ES-I3 (cell line): ENCODE data around the gene SMYD3.

Experiments
- H3K36me3 ChIP-seq: 2 replicates; pipeline ENCODE4 v1.6.1; 2013; ENCODE audit warnings: mild to moderate bottlenecking, low read length, control low read depth, moderate library complexity; ENCODE audit not compliant: insufficient read depth
- H3K4me1 ChIP-seq: 2 replicates; pipeline ENCODE4 v1.6.1; 2013; ENCODE audit warnings: mild to moderate bottlenecking, control low read depth, low read length; ENCODE audit not compliant: insufficient read depth
- H3K9ac ChIP-seq: 2 replicates; pipeline ENCODE4 v1.6.1; 2013; ENCODE audit warnings: low read depth, mild to moderate bottlenecking, low read length, moderate library complexity
- H3K9me3 ChIP-seq: 2 replicates; pipeline ENCODE4 v1.6.1; 2013; ENCODE audit warnings: mild to moderate bottlenecking, low read length, moderate library complexity; ENCODE audit not compliant: control insufficient read depth, insufficient read depth

Gene SMYD3

GRCh38 chr1:246278371-246278770 is 228.7 kb downstream of the SMYD3 start:
- Histone ChIP-seq H3K9me3 (no peaks in the 10 kb centered on the region), H3K9ac (no peak overlapping the region), H3K4me1 (no peaks in the 10 kb centered on the region), H3K36me3 (no peaks in the 10 kb centered on the region)

DNA sequence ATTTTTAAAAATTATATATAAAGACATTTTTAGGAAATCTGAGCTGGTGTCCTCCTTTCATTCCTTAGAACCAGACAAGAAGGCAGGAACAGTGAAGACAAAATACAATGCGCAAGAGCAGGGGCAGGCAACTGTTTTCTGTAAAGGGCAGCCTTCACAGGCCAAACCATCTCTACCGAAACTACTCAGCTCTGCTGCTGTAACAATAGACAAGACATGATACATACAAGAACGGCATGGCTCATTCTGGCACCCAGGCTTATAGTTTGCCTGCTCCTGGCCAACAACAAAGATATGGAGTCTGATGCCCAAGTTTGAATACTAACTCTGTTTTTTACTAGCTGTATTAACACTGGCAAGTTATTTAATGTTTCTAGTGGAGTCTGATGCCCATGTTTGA is 232.0 kb downstream of the SMYD3 start:
- H3K9ac ChIP-seq, result no peak overlapping the region
- no peaks in the 10 kb centered on the region for H3K4me1 ChIP-seq
- no peaks in the 10 kb centered on the region for H3K9me3 ChIP-seq
- H3K36me3 ChIP-seq, result no peaks in the 10 kb centered on the region

DNA sequence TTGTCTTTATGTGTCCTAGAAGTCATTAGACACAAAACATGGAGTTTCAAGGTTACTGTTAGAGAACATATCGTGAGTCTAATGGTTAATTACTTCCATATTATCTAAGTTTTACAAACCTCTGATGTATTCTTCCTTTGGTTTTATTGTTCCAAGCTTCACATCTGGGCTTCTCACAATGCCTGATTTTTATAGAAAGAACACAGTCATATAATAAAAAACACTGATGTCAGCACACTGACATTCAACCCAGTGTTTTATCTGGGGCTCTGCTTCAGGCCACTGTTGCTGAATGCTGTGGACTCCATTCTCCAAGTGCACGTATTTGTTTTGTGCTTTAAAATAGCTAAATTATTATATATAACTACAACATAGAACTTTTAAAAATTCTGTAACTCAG is 232.9 kb downstream of the SMYD3 start:
- H3K9me3 ChIP-seq, result no peaks in the 10 kb centered on the region
- no peaks in the 10 kb centered on the region for H3K4me1 ChIP-seq
- H3K36me3 ChIP-seq, result no peaks in the 10 kb centered on the region
- no peak overlapping the region for H3K9ac ChIP-seq

DNA sequence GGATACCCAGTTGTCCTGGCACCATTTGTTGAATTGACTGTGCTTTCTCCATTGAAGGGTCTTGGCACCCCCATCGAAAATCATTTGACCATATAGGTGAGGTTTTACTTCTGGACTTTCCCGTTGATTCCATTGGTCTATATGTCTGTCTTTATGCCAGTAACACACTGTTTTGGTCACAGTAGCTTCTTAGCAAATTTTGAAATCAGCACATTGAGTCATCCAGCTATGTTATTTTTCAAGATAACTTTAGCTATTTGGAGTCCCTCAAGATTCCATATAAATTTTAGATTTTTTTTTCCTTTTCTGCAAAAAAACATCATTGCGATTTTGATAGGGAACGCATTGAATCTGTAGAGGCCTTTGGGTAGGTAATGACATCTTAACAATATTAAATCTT is 235.6 kb downstream of the SMYD3 start:
- no peak overlapping the region for H3K9ac ChIP-seq
- no peaks in the 10 kb centered on the region for H3K36me3 ChIP-seq
- H3K9me3 ChIP-seq, result no peaks in the 10 kb centered on the region
- H3K4me1 ChIP-seq, result peaks cover 7% of the 10 kb centered on the region

GRCh38 chr1:246270236-246270635 is 236.8 kb downstream of the SMYD3 start:
- Histone ChIP-seq H3K36me3 (no peaks in the 10 kb centered on the region), H3K9me3 (no peaks in the 10 kb centered on the region), H3K4me1 (peaks cover 7% of the 10 kb centered on the region), H3K9ac (no peak overlapping the region)

- Histone ChIP-seq H3K4me1 (peaks cover 7% of the 10 kb centered on the region), H3K9me3 (no peaks in the 10 kb centered on the region), H3K36me3 (no peaks in the 10 kb centered on the region), H3K9ac (no peak overlapping the region)
Observed at GRCh38 chr1:246269466-246269865, 237.6 kb downstream of the SMYD3 start.

- Histone ChIP-seq H3K36me3 (no peaks in the 10 kb centered on the region), H3K9me3 (no peaks in the 10 kb centered on the region), H3K4me1 (peaks cover 7% of the 10 kb centered on the region), H3K9ac (no peak overlapping the region)
Observed at GRCh38 chr1:246267896-246268295, 239.2 kb downstream of the SMYD3 start.

GRCh38 chr1:246267426-246267825 is 239.7 kb downstream of the SMYD3 start:
- Histone ChIP-seq H3K4me1 (peaks cover 7% of the 10 kb centered on the region), H3K9me3 (no peaks in the 10 kb centered on the region), H3K9ac (no peak overlapping the region), H3K36me3 (no peaks in the 10 kb centered on the region)

GRCh38 chr1:246265481-246265880 is 241.6 kb downstream of the SMYD3 start:
- Histone ChIP-seq H3K4me1 (peaks cover 7% of the 10 kb centered on the region), H3K36me3 (no peaks in the 10 kb centered on the region), H3K9me3 (no peaks in the 10 kb centered on the region), H3K9ac (no peak overlapping the region)

GRCh38 chr1:246262281-246262680 is 244.8 kb downstream of the SMYD3 start:
- Histone ChIP-seq H3K9me3 (no peaks in the 10 kb centered on the region; the same call in none of the 2 replicates), H3K4me1 (no peaks in the 10 kb centered on the region; the same call in 1 of the 2 replicates), H3K9ac (no peak overlapping the region), H3K36me3 (no peaks in the 10 kb centered on the region)

- no peaks in the 10 kb centered on the region; the same call in none of the 2 replicates for H3K9me3 ChIP-seq
- no peaks in the 10 kb centered on the region for H3K36me3 ChIP-seq
- H3K9ac ChIP-seq, result no peak overlapping the region
- H3K4me1 ChIP-seq, result no peaks in the 10 kb centered on the region; the same call in 1 of the 2 replicates
Observed at GRCh38 chr1:246261639-246262038, 245.4 kb downstream of the SMYD3 start.

- Histone ChIP-seq H3K9me3 (no peaks in the 10 kb centered on the region; the same call in none of the 2 replicates), H3K36me3 (no peaks in the 10 kb centered on the region), H3K9ac (no peak overlapping the region), H3K4me1 (no peaks in the 10 kb centered on the region; the same call in 1 of the 2 replicates)
Observed at GRCh38 chr1:246258250-246258649, 248.8 kb downstream of the SMYD3 start.

- Histone ChIP-seq H3K9me3 (no peaks in the 10 kb centered on the region; the same call in none of the 2 replicates), H3K36me3 (no peaks in the 10 kb centered on the region), H3K4me1 (no peaks in the 10 kb centered on the region), H3K9ac (no peak overlapping the region)
Observed at GRCh38 chr1:246255773-246256172, 251.3 kb downstream of the SMYD3 start.

GRCh38 chr1:246254854-246255253 is 252.2 kb downstream of the SMYD3 start:
- H3K36me3 ChIP-seq, result no peaks in the 10 kb centered on the region
- no peaks in the 10 kb centered on the region for H3K4me1 ChIP-seq
- H3K9ac ChIP-seq, result no peak overlapping the region
- no peaks in the 10 kb centered on the region; the same call in none of the 2 replicates for H3K9me3 ChIP-seq

- no peaks in the 10 kb centered on the region for H3K36me3 ChIP-seq
- no peaks in the 10 kb centered on the region for H3K9me3 ChIP-seq
- H3K4me1 ChIP-seq, result no peaks in the 10 kb centered on the region
- H3K9ac ChIP-seq, result no peak overlapping the region
Observed at GRCh38 chr1:246246430-246246829, 260.6 kb downstream of the SMYD3 start.

- H3K9me3 ChIP-seq, result no peaks in the 10 kb centered on the region
- no peaks in the 10 kb centered on the region for H3K4me1 ChIP-seq
- H3K36me3 ChIP-seq, result no peaks in the 10 kb centered on the region
- H3K9ac ChIP-seq, result no peak overlapping the region
Observed at GRCh38 chr1:246245541-246245940, 261.5 kb downstream of the SMYD3 start.
